ENCODE results near the gene C19orf81. TPM values are rescaled to one million over a fixed set of nuclear protein-coding genes. Genes with fewer than 3 reads are reported as not detected.
A peak's percentile ranks its signal among the peaks of the same experiment; 100 is the strongest.

The C19orf81 gene
- total and polyA plus RNA-seq, 2 donors (not counting 3 experiments of a cell fraction or from before 2014, with no cell fraction given), result 0.79 to 2.5 TPM

GRCh38 chr19:50646074-50646807, 3.0 kb upstream of the C19orf81 start:
- Histone ChIP-seq H3K4me2 (ENCODE audit: insufficient read depth, low read length) (no peak overlapping the region), H3K79me2 (ENCODE audit: control insufficient read depth, insufficient read depth, low read length) (no peaks in the 10 kb centered on the region), H4K20me1 (replicated peaks; ENCODE audit: control insufficient read depth, extremely low read depth, insufficient read depth, low read length) (no peaks in the 10 kb centered on the region), H3K36me3 (ENCODE audit: control insufficient read depth in 2 of 2, extremely low read depth in 1 of 2, insufficient read depth in 2 of 2, low read length in 2 of 2) (no peaks in the 10 kb centered on the region), H3K27me3 (ENCODE audit: control insufficient read depth in 2 of 2, insufficient read depth in 2 of 2, low read length in 2 of 2) (no peaks in the 10 kb centered on the region), H3K27ac (ENCODE audit: insufficient read depth, low read depth, low read length) (no peak overlapping the region), H3K4me3 (replicated peaks in 1 of 3; ENCODE audit: insufficient read depth in 1 of 3, low read depth in 1 of 3, low read length in 3 of 3) (no peak overlapping the region), H3K9ac (replicated peaks; ENCODE audit: extremely low read depth, insufficient read depth, low read length) (no peak overlapping the region), H3K4me1 (ENCODE audit: control insufficient read depth, extremely low read depth, insufficient read depth, low read length) (no peaks in the 10 kb centered on the region), H3K9me3 (replicated peaks; ENCODE audit: control insufficient read depth, insufficient read depth, low read length) (no peaks in the 10 kb centered on the region), H2AFZ (ENCODE audit: low read depth, low read length) (no peak overlapping the region), H3K9me1 (replicated peaks; ENCODE audit: control insufficient read depth, extremely low read depth, insufficient read depth, low read length) (no peaks in the 10 kb centered on the region)
- FAIRE-seq (no peak), DNase-seq (ENCODE audit: low read depth, low spot score) (no peak)
- dilution Hi-C loops (cut with MboI; ENCODE audit: extremely low pct_ligation_motif_present, low sequenced_read_pairs), result no loop called here
- no TSS peak for BruUV-seq (replicated peaks)
- TF ChIP-seq MYC (IDR thresholded peaks at IDR 0.05; ENCODE audit: low read depth, low read length) (no peak), POLR2AphosphoS5 (IDR thresholded peaks at IDR 0.05; ENCODE audit: insufficient read depth, low read depth, low read length) (no peak), GATA2 (IDR thresholded peaks at IDR 0.05; ENCODE audit: insufficient read depth, insufficient read length, low read depth, low read length) (no peak), FOS (IDR thresholded peaks at IDR 0.05; ENCODE audit: borderline replicate concordance, insufficient read depth, low read length) (peak; percentile 44)
- intact Hi-C loops (cut with micrococcal nuclease), result no loop called here
- ChIA-PET CTCF (interaction anchor here (1.2 kb wide), 1 partner anchor 23 kb away, joined by 4 read pairs; no protein-coding TSS in a partner anchor), POLR2A (no interaction called here)

GRCh38 chr19:50647879-50648615, 1.2 kb upstream of the C19orf81 start:
- Histone ChIP-seq H3K4me2 (ENCODE audit: insufficient read depth, low read length) (no peak overlapping the region), H3K9me3 (replicated peaks; ENCODE audit: control insufficient read depth, insufficient read depth, low read length) (no peaks in the 10 kb centered on the region), H2AFZ (ENCODE audit: low read depth, low read length) (no peak overlapping the region), H3K36me3 (ENCODE audit: control insufficient read depth in 2 of 2, extremely low read depth in 1 of 2, insufficient read depth in 2 of 2, low read length in 2 of 2) (no peaks in the 10 kb centered on the region), H3K27ac (ENCODE audit: insufficient read depth, low read depth, low read length) (no peak overlapping the region), H4K20me1 (replicated peaks; ENCODE audit: control insufficient read depth, extremely low read depth, insufficient read depth, low read length) (no peaks in the 10 kb centered on the region), H3K9ac (replicated peaks; ENCODE audit: extremely low read depth, insufficient read depth, low read length) (no peak overlapping the region), H3K4me1 (ENCODE audit: control insufficient read depth, extremely low read depth, insufficient read depth, low read length) (no peaks in the 10 kb centered on the region), H3K4me3 (replicated peaks in 1 of 3; ENCODE audit: insufficient read depth in 1 of 3, low read depth in 1 of 3, low read length in 3 of 3) (no peak overlapping the region), H3K79me2 (ENCODE audit: control insufficient read depth, insufficient read depth, low read length) (no peaks in the 10 kb centered on the region), H3K27me3 (ENCODE audit: control insufficient read depth in 2 of 2, insufficient read depth in 2 of 2, low read length in 2 of 2) (peaks cover 0 to 5% of the 10 kb centered on the region in 2 experiments), H3K9me1 (replicated peaks; ENCODE audit: control insufficient read depth, extremely low read depth, insufficient read depth, low read length) (no peaks in the 10 kb centered on the region)
- TF ChIP-seq MYC (IDR thresholded peaks at IDR 0.05; ENCODE audit: low read depth, low read length) (no peak), JUN (IDR thresholded peaks at IDR 0.05; ENCODE audit: borderline replicate concordance, insufficient read depth, insufficient read length, low read depth) (no peak)
- CTCF ChIA-PET, result no interaction called here
- intact Hi-C loops (cut with micrococcal nuclease) (no loop called here), dilution Hi-C loops (cut with MboI; ENCODE audit: extremely low pct_ligation_motif_present, low sequenced_read_pairs) (no loop called here)
- DNase-seq (ENCODE audit: low read depth, low spot score) (no peak), FAIRE-seq (no peak)
- BruUV-seq (replicated peaks), result no TSS peak
- POLR2A ChIA-PET, result no interaction called here

All from endothelial cell of umbilical vein (primary cell).